GM04504 (cell line): ENCODE measurements around the gene ITPKB.

ENCODE experiments used
- DNase-seq: peaks from one replicate; pipeline ENCODE4 v3.0.0-alpha.2; 2012; ENCODE audit warnings: low read depth

ITPKB gene

GRCh38 chr1:226637147-226637935 is 101.7 kb downstream of the ITPKB start:
- DNase-seq, result peak; percentile 28

- no peak for DNase-seq
These were observed 102.3 kb downstream of the ITPKB start for GRCh38 chr1:226636847-226637096.

- no peak for DNase-seq
These were observed 103.6 kb downstream of the ITPKB start for GRCh38 chr1:226635456-226635941.

- DNase-seq, result no peak
These were observed 104.4 kb downstream of the ITPKB start for GRCh38 chr1:226634611-226635246.

GRCh38 chr1:226634166-226634588 is 104.9 kb downstream of the ITPKB start:
- DNase-seq, result no peak

GRCh38 chr1:226633541-226634165 is 105.4 kb downstream of the ITPKB start:
- DNase-seq, result no peak

GRCh38 chr1:226632922-226633351 is 106.1 kb downstream of the ITPKB start:
- DNase-seq, result no peak

GRCh38 chr1:226632169-226632879 is 106.8 kb downstream of the ITPKB start:
- no peak for DNase-seq

GRCh38 chr1:226631229-226632000 is 107.7 kb downstream of the ITPKB start:
- DNase-seq, result no peak

GRCh38 chr1:226630592-226630991 is 108.5 kb downstream of the ITPKB start:
- no peak for DNase-seq

GRCh38 chr1:226629896-226630550 is 109.1 kb downstream of the ITPKB start:
- DNase-seq, result no peak

- DNase-seq, result no peak
These were observed 109.7 kb downstream of the ITPKB start for GRCh38 chr1:226629210-226629895.

GRCh38 chr1:226628612-226629155 is 110.4 kb downstream of the ITPKB start:
- DNase-seq, result no peak

GRCh38 chr1:226627924-226628611 is 111.0 kb downstream of the ITPKB start:
- DNase-seq, result no peak

- no peak for DNase-seq
These were observed 111.9 kb downstream of the ITPKB start for GRCh38 chr1:226627050-226627755.

- peak; percentile 17 for DNase-seq
These were observed 112.5 kb downstream of the ITPKB start for GRCh38 chr1:226626577-226626956.

- DNase-seq, result no peak
These were observed 113.1 kb downstream of the ITPKB start for GRCh38 chr1:226625832-226626576.

GRCh38 chr1:226625326-226625725 is 113.8 kb downstream of the ITPKB start:
- DNase-seq, result no peak
